GM10266 (cell line): ENCODE results near the gene SMIM13.

Experiments used
- DNase-seq: peaks from one replicate; pipeline ENCODE4 v3.0.0; 2012; ENCODE audit errors: extremely low spot score
- CTCF ChIP-seq: IDR thresholded peaks from 2 replicates; pipeline ENCODE4 v1.5.1; 2012; ENCODE audit warnings: mild to moderate bottlenecking, low read depth; ENCODE audit not compliant: control insufficient read depth, insufficient read depth; ENCODE audit errors: missing control alignments

Gene SMIM13

DNA sequence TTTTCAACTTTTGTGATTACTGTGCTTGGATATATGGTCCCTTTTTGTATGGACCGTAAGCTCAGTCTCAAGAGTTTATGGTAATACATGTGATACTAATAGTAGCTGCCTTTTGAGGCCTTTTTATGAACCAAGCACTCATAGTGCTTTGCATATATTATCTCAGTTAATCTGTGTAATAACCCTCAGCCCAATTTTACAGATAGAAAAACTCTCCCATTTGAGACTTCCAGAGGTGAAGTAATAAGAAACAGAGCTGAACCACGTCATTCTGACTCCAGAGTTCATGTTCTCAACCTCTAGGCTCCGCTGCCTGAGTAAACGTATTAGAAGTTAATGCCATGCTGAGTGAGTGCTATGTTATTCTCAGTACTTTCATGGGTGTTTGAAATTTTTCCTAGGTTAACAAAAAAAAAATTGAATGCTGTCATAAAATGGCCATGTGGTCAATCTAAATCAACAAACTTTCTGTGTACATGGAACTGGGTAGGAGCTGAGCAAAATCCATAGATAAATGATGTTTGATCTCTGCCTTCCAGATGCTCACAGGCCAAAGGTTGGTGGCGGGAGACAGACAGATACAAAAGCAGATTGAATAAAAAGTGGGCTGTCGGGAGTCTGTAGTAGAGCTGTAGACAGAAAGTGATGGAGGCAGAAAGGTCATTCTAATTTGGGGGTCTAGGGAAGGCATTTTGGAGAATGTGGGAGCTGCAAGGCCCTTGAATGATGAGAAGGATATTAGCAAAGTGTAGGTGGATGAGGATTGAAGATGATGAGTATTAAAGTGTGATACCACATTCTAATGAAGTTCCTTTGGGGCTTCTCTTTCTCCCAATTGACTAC lies 26.9 kb upstream of the SMIM13 start:
- DNase-seq: no peak
- TF ChIP-seq CTCF: no peak

DNA sequence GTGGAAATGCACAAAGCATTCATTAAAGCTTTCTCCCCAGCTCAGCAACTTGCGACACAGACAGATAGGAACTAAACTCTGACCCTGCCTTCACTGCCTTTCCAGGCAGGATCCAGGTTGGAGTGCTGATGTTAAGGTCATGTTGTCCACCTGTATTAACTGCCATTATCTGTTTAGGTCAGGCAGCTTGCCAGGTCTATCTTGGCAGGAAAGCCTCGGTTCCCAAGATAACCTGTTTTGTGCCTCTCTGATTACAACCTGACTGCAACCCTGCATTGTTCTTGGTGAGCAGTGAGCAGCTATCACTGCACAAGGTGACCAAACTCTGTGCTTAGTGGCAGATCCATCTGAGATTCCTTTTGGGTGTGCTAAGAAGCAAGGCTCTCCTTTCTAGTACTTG lies 26.3 kb upstream of the SMIM13 start:
- no peak for TF ChIP-seq CTCF
- DNase-seq: no peak

- TF ChIP-seq CTCF: no peak
- no peak for DNase-seq
Observed at GRCh38 chr6:11069760-11070159, 23.9 kb upstream of the SMIM13 start.

GRCh38 chr6:11072101-11072500 lies 21.5 kb upstream of the SMIM13 start:
- TF ChIP-seq CTCF: no peak
- no peak for DNase-seq

GRCh38 chr6:11076540-11076939 lies 17.1 kb upstream of the SMIM13 start:
- no peak for DNase-seq
- TF ChIP-seq CTCF: no peak

DNA sequence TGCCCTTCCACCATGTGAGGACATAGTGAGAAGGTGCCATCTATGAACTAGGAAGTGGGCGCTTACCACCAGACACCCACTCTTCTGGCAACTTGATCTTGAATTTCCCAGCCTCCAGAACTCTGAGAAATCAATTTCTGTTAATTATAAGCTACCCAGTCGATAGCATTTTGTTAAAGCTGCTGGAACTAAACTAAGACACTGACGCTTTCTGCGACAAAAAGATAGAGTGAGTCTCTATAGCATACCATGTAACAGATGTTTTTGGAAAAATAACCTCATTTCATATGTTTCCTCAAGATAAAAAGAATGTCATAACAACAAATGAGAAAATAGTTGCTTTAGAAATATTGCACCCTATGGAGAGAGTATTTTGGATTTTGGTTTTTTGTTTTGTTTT lies 15.4 kb upstream of the SMIM13 start:
- no peak for DNase-seq
- no peak for TF ChIP-seq CTCF

DNA sequence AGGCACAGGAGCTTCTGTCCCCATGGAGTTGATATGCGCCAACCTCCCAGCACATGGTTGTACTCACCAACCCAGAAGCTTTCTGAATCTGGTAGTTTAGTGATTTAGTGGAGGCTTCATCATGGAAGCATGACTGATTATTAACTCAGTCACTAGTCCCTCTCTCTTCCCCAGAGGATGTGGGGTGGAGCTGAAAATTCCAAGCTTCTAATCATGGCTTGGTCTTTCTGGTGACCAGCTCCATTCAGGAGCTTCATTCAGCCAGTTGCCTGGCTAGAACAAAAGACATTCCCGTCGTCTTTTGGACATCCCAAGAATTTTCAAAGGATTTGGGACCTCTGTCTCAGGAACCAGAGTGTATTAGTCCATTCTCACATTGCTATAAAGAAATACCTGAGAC lies 13.3 kb upstream of the SMIM13 start:
- no peak for TF ChIP-seq CTCF

More for the DNA sequence above, 13.3 kb upstream of the SMIM13 start:
- no peak for DNase-seq
